Erythroblast (primary cell): ENCODE data around the gene LRRC9.

Experiments used
- GATA1 ChIP-seq: IDR thresholded peaks from 2 replicates; pipeline ENCODE4 v1.6.1; 2011; ENCODE audit warnings: low read depth, mild to moderate bottlenecking, control low read depth, low read length, moderate library complexity
- POLR2A ChIP-seq: IDR thresholded peaks from 2 replicates; pipeline ENCODE4 v1.6.1; 2011; ENCODE audit warnings: mild to moderate bottlenecking, low read length

DNA sequence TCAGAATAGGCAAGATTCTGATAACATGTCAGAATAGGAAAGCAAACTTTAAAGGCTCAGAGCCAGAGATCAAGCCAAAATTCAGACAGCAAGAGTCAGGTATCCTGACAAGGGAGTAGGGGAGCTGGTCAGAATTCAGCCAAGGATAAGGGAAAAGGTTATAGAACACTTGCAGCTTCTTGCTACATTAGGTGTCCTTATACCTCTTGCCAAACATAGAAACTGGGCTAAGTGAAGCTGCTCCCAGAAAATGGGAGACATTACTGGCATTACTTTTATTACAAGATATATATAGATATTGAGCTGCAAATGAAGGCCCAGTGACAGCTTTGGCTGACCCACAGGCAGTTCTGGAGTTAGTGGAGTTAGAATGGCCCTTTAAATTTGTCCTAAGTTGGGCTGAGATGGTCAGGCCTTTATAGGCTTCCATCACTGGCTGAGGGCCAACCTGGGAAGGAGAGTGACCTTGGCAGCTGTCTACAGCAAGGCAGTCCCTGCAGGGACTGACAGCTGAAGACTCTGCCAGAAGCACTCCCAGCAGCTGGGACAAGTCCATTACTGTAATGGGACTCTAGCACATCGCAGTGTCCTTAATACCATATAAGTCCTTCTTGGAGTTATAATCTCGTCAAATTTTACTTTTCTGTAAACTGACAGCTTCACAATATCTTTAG is 83.0 kb downstream of the LRRC9 start:
- no peak for TF ChIP-seq POLR2A
- TF ChIP-seq GATA1, result no peak
